Mesenchymal stem cell (in vitro differentiated cells and primary cell): Measurements from ENCODE around the gene KLF15.
"Not testable (repeated sequence)": the region's sequence is repeated elsewhere in the genome, so short reads cannot be mapped to it uniquely, and the experiment has no call there.

ENCODE experiments used
- DNase-seq: peaks from one replicate; pipeline ENCODE4 v3.0.0-alpha.2; 2013
- H2AFZ ChIP-seq: one replicate; pipeline ENCODE4 v1.6.1; 2013; ENCODE audit warnings: low read depth, mild to moderate bottlenecking, control low read depth, inconsistent platforms, low read length, moderate library complexity
- H2AK5ac ChIP-seq: 2 replicates; pipeline ENCODE4 v1.6.1; 2013; ENCODE audit warnings: low read length, moderate library complexity, mild to moderate bottlenecking, inconsistent platforms; ENCODE audit not compliant: severe bottlenecking
- H2BK120ac ChIP-seq: one replicate; pipeline ENCODE4 v1.6.1; 2013; ENCODE audit warnings: low read depth, mild to moderate bottlenecking, inconsistent platforms, low read length, moderate library complexity
- H2BK12ac ChIP-seq, 2 experiments: one replicate each; pipeline ENCODE4 v1.6.1; 2013; ENCODE audit warnings: inconsistent platforms in 2 of 2, low read length in 2 of 2, mild to moderate bottlenecking in 2 of 2, moderate library complexity in 2 of 2, control low read depth in 1 of 2
- H2BK15ac ChIP-seq: one replicate; pipeline ENCODE4 v1.6.1; 2013; ENCODE audit warnings: mild to moderate bottlenecking, low read depth, inconsistent platforms; ENCODE audit not compliant: poor library complexity, severe bottlenecking
- H2BK5ac ChIP-seq: 2 replicates; pipeline ENCODE4 v1.6.1; 2013; ENCODE audit warnings: low read depth, mild to moderate bottlenecking, low read length, control low read depth, inconsistent platforms; ENCODE audit not compliant: poor library complexity, severe bottlenecking
- H3K14ac ChIP-seq, 2 experiments: one replicate each; pipeline ENCODE4 v1.6.1; 2013; ENCODE audit warnings: inconsistent platforms in 2 of 2, low read length in 2 of 2, control low read depth in 1 of 2, mild to moderate bottlenecking in 1 of 2, moderate library complexity in 1 of 2
- H3K18ac ChIP-seq, 2 experiments: one replicate each; pipeline ENCODE4 v1.6.1; 2013; ENCODE audit warnings: inconsistent platforms in 2 of 2, low read length in 2 of 2, control low read depth in 1 of 2, low read depth in 1 of 2, mild to moderate bottlenecking in 1 of 2
- H3K23ac ChIP-seq, 2 experiments: one replicate each; pipeline ENCODE4 v1.6.1; 2013; ENCODE audit warnings: inconsistent platforms in 2 of 2, low read length in 2 of 2, mild to moderate bottlenecking in 2 of 2, moderate library complexity in 2 of 2, control low read depth in 1 of 2
- H3K27ac ChIP-seq: 2 replicates; pipeline ENCODE4 v1.5.1; 2013; ENCODE audit warnings: mild to moderate bottlenecking, moderate library complexity, low read length, control low read depth, inconsistent platforms; ENCODE audit not compliant: poor library complexity, severe bottlenecking
- H3K27me3 ChIP-seq, 2 experiments: 2 replicates each; pipeline versions ENCODE4 v1.6.1 to v1.7.0; 2013; ENCODE audit warnings: low read length in 2 of 2, mild to moderate bottlenecking in 2 of 2, moderate library complexity in 2 of 2, control low read depth in 1 of 2, inconsistent platforms in 1 of 2; ENCODE audit not compliant: control insufficient read depth in 1 of 2, insufficient read depth in 1 of 2
- H3K36me3 ChIP-seq, 2 experiments: 2 replicates each; pipeline versions ENCODE4 v1.6.1 to v1.7.0; 2013; ENCODE audit warnings: low read length in 2 of 2, control low read depth in 1 of 2, inconsistent platforms in 1 of 2, low read depth in 1 of 2, mild to moderate bottlenecking in 1 of 2; ENCODE audit not compliant: insufficient read depth in 2 of 2, control insufficient read depth in 1 of 2
- H3K4ac ChIP-seq, 2 experiments: one replicate each; pipeline ENCODE4 v1.6.1; 2013; ENCODE audit warnings: inconsistent platforms in 2 of 2, low read length in 2 of 2, mild to moderate bottlenecking in 2 of 2, moderate library complexity in 2 of 2, control low read depth in 1 of 2, low read depth in 1 of 2
- H3K4me1 ChIP-seq: 2 replicates; pipeline ENCODE4 v1.6.1; 2013; ENCODE audit warnings: low read depth, low read length, control low read depth; ENCODE audit not compliant: control insufficient read depth, insufficient read depth
- H3K4me2 ChIP-seq: 2 replicates; pipeline ENCODE4 v1.6.1; 2013; ENCODE audit warnings: low read length, mild to moderate bottlenecking, inconsistent platforms; ENCODE audit not compliant: poor library complexity, severe bottlenecking
- H3K4me3 ChIP-seq, 2 experiments: 2 replicates each; pipeline versions ENCODE4 v1.5.1 to v1.7.0; 2013; ENCODE audit warnings: low read length in 2 of 2, mild to moderate bottlenecking in 2 of 2, control low read depth in 1 of 2, low read depth in 1 of 2; ENCODE audit not compliant: insufficient read depth in 1 of 2
- H3K79me1 ChIP-seq: replicated peaks from 2 replicates; pipeline ENCODE4 v1.6.1; 2013; ENCODE audit warnings: mild to moderate bottlenecking, control low read depth, low read length, inconsistent platforms; ENCODE audit not compliant: poor library complexity, severe bottlenecking
- H3K9ac ChIP-seq: 2 replicates; pipeline ENCODE4 v1.7.0; 2013; ENCODE audit warnings: mild to moderate bottlenecking, low read length, moderate library complexity
- H3K9me3 ChIP-seq: 2 replicates; pipeline ENCODE4 v1.7.0; 2013; ENCODE audit warnings: mild to moderate bottlenecking, low read length; ENCODE audit not compliant: control insufficient read depth
- H4K8ac ChIP-seq: one replicate; pipeline ENCODE4 v1.6.1; 2013; ENCODE audit warnings: inconsistent platforms, mild to moderate bottlenecking, low read length, moderate library complexity
- H4K91ac ChIP-seq: one replicate; pipeline ENCODE4 v1.6.1; 2013; ENCODE audit warnings: mild to moderate bottlenecking, low read length, inconsistent platforms
- WGBS: methylation state at CpG from one replicate; pipeline ENCODE4 v1.1.7; 2013; ENCODE audit warnings: mixed read lengths; 5-methylcytosine and 5-hydroxymethylcytosine counted together

The KLF15 gene

GRCh38 chr3:126331812-126332336, 25.3 kb downstream of the KLF15 start:
- not testable (repeated sequence) for H3K9ac ChIP-seq, H2BK120ac ChIP-seq, H3K18ac ChIP-seq, H3K14ac ChIP-seq, H3K27me3 ChIP-seq, H3K4me3 ChIP-seq, H2AK5ac ChIP-seq, DNase-seq, H2BK12ac ChIP-seq, H3K4me1 ChIP-seq, H2BK5ac ChIP-seq, H2AFZ ChIP-seq, H3K27ac ChIP-seq, H3K79me1 ChIP-seq, H3K36me3 ChIP-seq, H4K91ac ChIP-seq, H3K23ac ChIP-seq, H2BK15ac ChIP-seq, H3K4me2 ChIP-seq, H4K8ac ChIP-seq, H3K4ac ChIP-seq
- WGBS, result 44% methylated on average over 13 of the region's 15 CpGs
- peaks cover 16% of the 10 kb centered on the region for H3K9me3 ChIP-seq

- H3K36me3 ChIP-seq, result no peaks in the 10 kb centered on the region
- H4K8ac ChIP-seq, result no peak overlapping the region
- H3K27ac ChIP-seq, result no peak overlapping the region
- no peak overlapping the region for H2BK120ac ChIP-seq
- no peak overlapping the region for H3K4me2 ChIP-seq
- H3K4me3 ChIP-seq, result no peak overlapping the region
- no peak overlapping the region for H3K14ac ChIP-seq
- no peaks in the 10 kb centered on the region for H3K4me1 ChIP-seq
- H3K79me1 ChIP-seq, result no peaks in the 10 kb centered on the region
- DNase-seq, result no peak
- H2BK5ac ChIP-seq, result no peak overlapping the region
- no peak overlapping the region for H4K91ac ChIP-seq
- no peak overlapping the region for H3K4ac ChIP-seq
- peaks cover 0 to 3% of the 10 kb centered on the region in 2 experiments for H3K27me3 ChIP-seq
- no peak overlapping the region for H2AK5ac ChIP-seq
- H3K9me3 ChIP-seq, result peaks cover 16% of the 10 kb centered on the region
- 82% methylated on average over 5 of the region's 7 CpGs for WGBS
- no peak overlapping the region for H3K18ac ChIP-seq
- H3K9ac ChIP-seq, result no peak overlapping the region
- no peak overlapping the region for H2BK12ac ChIP-seq
- H2AFZ ChIP-seq, result no peak overlapping the region
- no peak overlapping the region for H3K23ac ChIP-seq
- H2BK15ac ChIP-seq, result no peak overlapping the region
Observed at GRCh38 chr3:126329927-126330725, 27.1 kb downstream of the KLF15 start.

- Histone ChIP-seq H3K27ac (no peak overlapping the region), H3K4me3 (no peak overlapping the region), H3K23ac (no peak overlapping the region), H3K14ac (no peak overlapping the region), H2AK5ac (no peak overlapping the region), H3K4me1 (no peaks in the 10 kb centered on the region), H3K36me3 (no peaks in the 10 kb centered on the region), H4K8ac (no peak overlapping the region), H2BK5ac (no peak overlapping the region), H3K79me1 (no peaks in the 10 kb centered on the region), H3K4ac (no peak overlapping the region), H2AFZ (no peak overlapping the region), H2BK15ac (no peak overlapping the region), H4K91ac (no peak overlapping the region), H2BK12ac (no peak overlapping the region), H3K27me3 (peaks cover 9 to 11% of the 10 kb centered on the region in 2 experiments), H3K9ac (no peak overlapping the region), H3K18ac (no peak overlapping the region), H2BK120ac (no peak overlapping the region), H3K9me3 (peaks cover 16% of the 10 kb centered on the region), H3K4me2 (no peak overlapping the region)
- WGBS, result 87% methylated on average over 3 of the region's 4 CpGs
- no peak for DNase-seq
Observed at GRCh38 chr3:126326629-126327028, 30.6 kb downstream of the KLF15 start.

GRCh38 chr3:126322181-126322967, 34.8 kb downstream of the KLF15 start:
- H2AFZ ChIP-seq, result no peak overlapping the region
- H2AK5ac ChIP-seq, result no peak overlapping the region
- no peak overlapping the region for H2BK5ac ChIP-seq
- DNase-seq, result no peak
- no peak overlapping the region for H3K4me2 ChIP-seq
- no peaks in the 10 kb centered on the region for H3K36me3 ChIP-seq
- no peak overlapping the region for H3K23ac ChIP-seq
- H3K18ac ChIP-seq, result no peak overlapping the region
- no peaks in the 10 kb centered on the region for H3K79me1 ChIP-seq
- H4K91ac ChIP-seq, result no peak overlapping the region
- no peak overlapping the region for H2BK12ac ChIP-seq
- H3K9me3 ChIP-seq, result no peaks in the 10 kb centered on the region
- no peak overlapping the region for H2BK15ac ChIP-seq
- H2BK120ac ChIP-seq, result no peak overlapping the region
- H3K27ac ChIP-seq, result no peak overlapping the region
- no peak overlapping the region for H3K9ac ChIP-seq
- 79% methylated on average over 9 of the region's 9 CpGs for WGBS
- no peak overlapping the region for H3K4me3 ChIP-seq
- no peaks in the 10 kb centered on the region for H3K4me1 ChIP-seq
- H3K4ac ChIP-seq, result no peak overlapping the region
- no peak overlapping the region for H4K8ac ChIP-seq
- no peak overlapping the region for H3K14ac ChIP-seq
- H3K27me3 ChIP-seq, result peaks cover 16 to 21% of the 10 kb centered on the region in 2 experiments
